DOHH2 (cell line): ENCODE results near the gene HLA-DQA1.

Experiments used
- EZH2phosphoT487 ChIP-seq: fragments of 200-600 bp; sonication (generic); IDR thresholded peaks from 2 replicates; pipeline ENCODE4 v1.6.1; 2017; ENCODE audit warnings: borderline replicate concordance, mild to moderate bottlenecking, antibody characterized with exemption, low read length, moderate library complexity, mixed read lengths
- TF ChIP-seq, protein P1 (sequence below): fragments of 200-600 bp; sonication (generic); IDR thresholded peaks from one replicate; pipeline ENCODE4 v1.5.1; 2014; ENCODE audit warnings: antibody characterized with exemption, mild to moderate bottlenecking, low read depth, low read length; ENCODE audit not compliant: poor library complexity, severe bottlenecking

- TF ChIP-seq, protein P1, sequence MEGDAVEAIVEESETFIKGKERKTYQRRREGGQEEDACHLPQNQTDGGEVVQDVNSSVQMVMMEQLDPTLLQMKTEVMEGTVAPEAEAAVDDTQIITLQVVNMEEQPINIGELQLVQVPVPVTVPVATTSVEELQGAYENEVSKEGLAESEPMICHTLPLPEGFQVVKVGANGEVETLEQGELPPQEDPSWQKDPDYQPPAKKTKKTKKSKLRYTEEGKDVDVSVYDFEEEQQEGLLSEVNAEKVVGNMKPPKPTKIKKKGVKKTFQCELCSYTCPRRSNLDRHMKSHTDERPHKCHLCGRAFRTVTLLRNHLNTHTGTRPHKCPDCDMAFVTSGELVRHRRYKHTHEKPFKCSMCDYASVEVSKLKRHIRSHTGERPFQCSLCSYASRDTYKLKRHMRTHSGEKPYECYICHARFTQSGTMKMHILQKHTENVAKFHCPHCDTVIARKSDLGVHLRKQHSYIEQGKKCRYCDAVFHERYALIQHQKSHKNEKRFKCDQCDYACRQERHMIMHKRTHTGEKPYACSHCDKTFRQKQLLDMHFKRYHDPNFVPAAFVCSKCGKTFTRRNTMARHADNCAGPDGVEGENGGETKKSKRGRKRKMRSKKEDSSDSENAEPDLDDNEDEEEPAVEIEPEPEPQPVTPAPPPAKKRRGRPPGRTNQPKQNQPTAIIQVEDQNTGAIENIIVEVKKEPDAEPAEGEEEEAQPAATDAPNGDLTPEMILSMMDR = no peak
- TF ChIP-seq EZH2phosphoT487 = no peak
Observed at GRCh38 chr6:32613475-32613874, 23.7 kb upstream of the HLA-DQA1 start.
